Epithelial cell of esophagus (primary cell): Measurements from ENCODE around the gene SLC66A2.

Experiments
- DNase-seq: peaks from one replicate; pipeline ENCODE4 v3.0.0; 2010; ENCODE audit warnings: low read depth
- H3K4me3 ChIP-seq: 2 replicates; pipeline ENCODE4 v1.5.1; 2011; ENCODE audit warnings: mild to moderate bottlenecking, low read length, control low read depth
- TF ChIP-seq, protein P1 (sequence below): IDR thresholded peaks from 2 replicates; pipeline ENCODE4 v1.5.1; 2011; ENCODE audit warnings: low read depth, mild to moderate bottlenecking, low read length, control low read depth, inconsistent platforms; ENCODE audit not compliant: insufficient read depth; ENCODE audit errors: missing control alignments

Gene SLC66A2

DNA sequence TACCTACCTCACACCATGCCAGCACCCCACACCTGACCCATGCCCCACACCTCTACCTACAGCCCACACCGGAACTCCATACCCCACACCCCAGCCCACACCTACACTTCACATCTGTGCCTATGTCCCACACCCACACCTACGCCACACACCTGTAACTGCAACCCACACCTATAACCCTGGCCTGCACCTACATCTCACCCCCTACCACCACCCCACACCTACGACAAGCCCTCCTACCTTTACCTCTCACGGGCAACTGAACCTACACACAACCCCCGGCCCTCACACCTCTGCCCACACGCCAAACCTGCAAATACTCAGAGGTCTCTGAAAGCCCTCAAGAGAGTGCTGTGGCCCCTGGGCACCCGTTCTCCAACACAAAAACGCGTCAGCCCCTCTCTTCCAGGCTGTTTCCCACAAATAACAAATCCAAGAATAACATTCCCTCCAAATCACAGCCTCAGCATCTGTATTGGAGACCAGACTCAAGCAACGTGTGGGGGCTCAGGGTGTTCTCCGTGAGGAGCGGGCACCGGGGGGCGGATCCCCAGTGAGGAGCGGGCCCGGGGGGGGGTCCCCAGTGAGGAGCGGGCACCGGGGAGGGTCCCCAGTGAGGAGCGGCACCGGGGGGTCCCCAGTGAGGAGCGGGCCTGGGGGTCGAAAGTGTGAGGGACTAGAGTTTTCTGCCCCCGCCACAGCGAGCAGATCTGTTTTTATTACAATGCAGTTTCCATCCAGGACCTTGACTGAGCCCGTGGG, 33.4 kb downstream of the SLC66A2 start:
- TF ChIP-seq, protein P1, sequence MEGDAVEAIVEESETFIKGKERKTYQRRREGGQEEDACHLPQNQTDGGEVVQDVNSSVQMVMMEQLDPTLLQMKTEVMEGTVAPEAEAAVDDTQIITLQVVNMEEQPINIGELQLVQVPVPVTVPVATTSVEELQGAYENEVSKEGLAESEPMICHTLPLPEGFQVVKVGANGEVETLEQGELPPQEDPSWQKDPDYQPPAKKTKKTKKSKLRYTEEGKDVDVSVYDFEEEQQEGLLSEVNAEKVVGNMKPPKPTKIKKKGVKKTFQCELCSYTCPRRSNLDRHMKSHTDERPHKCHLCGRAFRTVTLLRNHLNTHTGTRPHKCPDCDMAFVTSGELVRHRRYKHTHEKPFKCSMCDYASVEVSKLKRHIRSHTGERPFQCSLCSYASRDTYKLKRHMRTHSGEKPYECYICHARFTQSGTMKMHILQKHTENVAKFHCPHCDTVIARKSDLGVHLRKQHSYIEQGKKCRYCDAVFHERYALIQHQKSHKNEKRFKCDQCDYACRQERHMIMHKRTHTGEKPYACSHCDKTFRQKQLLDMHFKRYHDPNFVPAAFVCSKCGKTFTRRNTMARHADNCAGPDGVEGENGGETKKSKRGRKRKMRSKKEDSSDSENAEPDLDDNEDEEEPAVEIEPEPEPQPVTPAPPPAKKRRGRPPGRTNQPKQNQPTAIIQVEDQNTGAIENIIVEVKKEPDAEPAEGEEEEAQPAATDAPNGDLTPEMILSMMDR = no peak
- DNase-seq = no peak
- H3K4me3 ChIP-seq = no peak overlapping the region

DNA sequence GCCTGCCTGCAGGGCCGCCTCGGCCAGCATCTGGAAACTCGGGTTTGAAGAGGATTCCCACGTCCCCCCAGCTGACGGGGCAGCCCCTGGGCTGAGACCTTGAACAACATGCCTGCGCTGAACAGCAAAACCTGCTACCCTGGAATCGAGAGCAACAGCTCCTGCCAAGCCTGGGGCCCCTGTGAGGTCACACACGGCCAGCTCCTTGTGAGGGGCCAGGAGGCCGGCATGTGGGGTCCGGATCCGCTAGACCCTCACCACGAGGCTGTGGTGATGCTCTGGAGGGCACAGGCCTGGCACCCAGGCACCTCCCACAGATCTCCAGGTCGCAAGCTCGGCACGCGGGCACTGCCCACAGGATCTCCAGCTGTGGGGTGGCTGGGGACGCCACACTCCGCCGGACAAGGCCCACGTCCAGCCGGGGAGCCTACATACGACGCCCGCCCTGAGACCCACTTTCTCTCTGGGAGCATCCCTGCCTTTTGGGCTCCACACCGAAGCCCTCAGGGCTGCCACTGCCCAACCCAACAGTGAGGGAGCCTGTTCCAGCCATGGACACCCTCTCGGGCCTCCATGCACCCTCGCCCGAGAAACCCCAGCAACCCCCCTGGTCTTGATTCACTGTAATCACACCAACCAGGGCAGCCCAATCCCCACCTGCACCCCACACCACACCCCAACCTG, 34.1 kb downstream of the SLC66A2 start:
- DNase-seq = no peak

DNA sequence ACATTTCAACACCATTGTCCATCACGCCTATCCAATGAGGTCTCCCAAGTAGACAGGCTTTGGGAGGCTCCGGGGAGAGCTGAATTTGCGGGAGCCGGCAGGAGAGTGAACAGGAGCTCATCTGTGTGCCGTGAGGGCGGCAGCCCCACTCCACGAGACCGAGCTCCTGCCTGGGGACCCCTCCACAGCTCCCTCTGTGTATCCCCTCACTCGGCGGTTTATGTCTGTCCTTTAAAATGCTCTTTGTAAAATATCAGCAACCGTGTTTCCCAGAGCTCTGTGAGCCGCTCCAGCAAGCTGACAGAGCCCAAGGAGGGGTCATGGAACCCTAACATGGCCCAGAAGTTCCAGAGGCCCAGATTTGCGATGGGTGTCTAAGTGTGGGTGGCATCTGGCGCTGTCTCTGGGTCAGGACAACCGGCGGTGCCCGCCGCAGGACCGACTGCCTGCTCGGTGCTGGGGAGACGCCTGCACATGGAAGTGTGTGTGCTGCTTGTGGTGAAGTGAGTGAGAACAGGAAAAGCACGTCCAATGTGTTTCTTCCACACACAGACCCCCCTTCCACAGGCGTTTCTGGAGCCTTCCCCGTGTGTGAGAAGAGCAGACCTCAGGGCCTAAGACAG, 34.8 kb downstream of the SLC66A2 start:
- DNase-seq = no peak
- no peak overlapping the region for H3K4me3 ChIP-seq

More for the DNA sequence above, 34.1 kb downstream of the SLC66A2 start:
- TF ChIP-seq, protein P1 = no peak
- H3K4me3 ChIP-seq = no peak overlapping the region

DNA sequence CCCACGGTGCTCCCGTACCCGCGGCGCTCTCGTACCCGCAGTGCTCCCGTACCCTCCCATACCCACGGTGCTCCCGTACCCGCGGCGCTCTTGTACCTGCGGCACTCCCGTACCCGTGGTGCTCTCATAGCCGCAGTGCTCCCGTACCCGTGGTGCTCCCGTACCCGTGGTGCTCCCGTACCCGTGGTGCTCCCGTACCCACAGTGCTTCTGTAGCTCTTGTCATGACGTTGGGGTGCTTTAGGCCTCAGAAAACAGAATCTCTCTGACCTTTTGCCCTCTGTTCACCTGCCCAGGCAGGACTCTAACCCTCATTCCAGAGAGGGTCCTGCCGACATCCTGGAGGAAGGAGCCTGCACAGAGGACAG, 35.3 kb downstream of the SLC66A2 start:
- no peak overlapping the region for H3K4me3 ChIP-seq
- TF ChIP-seq, protein P1 = no peak
- DNase-seq = no peak

More for the DNA sequence above, 34.8 kb downstream of the SLC66A2 start:
- TF ChIP-seq, protein P1 = no peak

DNA sequence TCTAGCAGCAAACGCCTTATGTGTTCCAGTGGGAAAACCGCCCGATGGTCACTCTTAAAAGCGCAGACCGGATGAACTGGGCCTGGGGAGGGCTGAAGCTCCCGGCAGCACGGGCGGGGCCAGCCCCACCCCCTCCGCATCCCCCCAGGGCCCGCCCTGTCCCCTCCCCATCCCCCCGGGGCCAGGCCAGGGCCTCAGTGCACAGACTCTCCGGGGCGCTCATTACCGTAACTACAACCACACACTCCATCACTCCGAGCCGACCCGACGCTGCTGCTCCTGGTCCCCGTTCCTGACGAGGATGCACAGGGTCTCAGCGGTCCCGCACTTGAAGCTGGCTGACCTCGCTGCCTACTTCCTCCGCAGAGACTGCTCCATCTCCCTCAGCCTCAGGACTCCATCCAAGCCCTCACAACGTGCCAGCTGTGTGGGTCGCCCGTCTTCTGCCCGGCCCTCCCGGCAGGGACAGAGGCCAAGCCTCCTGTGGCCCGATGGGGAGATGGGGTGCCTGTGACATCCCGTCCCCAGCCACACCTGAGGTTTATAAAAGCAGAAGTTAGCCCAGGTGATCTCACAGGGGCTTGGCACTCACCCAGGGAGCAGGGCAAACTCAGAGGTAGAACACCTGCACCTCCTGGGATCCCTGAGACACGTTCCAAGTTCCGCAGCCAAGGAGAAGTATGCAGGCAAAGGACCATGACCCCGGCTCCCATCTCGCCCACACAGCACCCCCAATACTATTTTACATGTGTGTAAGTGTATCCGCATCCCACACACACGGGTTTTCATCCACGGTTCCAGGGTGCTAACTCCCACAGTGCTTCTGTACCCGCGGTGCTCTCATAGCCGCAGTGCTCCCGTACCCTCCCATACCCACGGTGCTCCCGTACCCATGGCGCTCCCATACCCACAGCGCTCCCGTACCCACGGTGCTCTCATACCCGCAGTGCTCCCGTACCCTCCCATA, 36.0 kb downstream of the SLC66A2 start:
- DNase-seq = no peak
- TF ChIP-seq, protein P1 = no peak
- no peak overlapping the region for H3K4me3 ChIP-seq

DNA sequence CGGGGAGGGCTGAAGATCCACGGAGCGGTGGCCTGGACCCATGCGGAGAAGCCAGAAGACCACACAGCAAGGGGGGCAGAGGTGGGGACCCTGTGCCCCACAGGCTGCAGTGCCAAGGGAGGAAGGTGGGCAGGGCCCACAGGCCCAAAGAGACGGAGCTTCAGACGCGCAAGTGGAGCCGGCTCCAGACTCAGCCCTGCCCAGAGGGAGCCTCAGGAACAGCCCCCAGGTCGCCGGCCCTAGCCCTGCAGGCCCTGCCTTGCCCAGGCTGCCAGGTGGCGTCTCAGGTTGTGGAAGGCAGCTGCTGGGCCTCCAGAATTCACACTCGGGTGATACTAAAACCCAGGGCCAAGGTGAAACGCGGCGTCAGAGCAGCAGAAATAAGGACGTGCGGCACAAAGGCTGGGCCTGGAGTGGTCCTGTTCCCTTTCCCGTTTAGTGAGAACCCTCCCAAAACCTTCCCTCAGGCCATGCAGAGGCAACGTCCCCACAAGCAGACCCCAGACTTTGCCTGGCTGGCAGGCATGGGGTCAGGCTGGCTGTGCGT, 36.8 kb downstream of the SLC66A2 start:
- no peak for DNase-seq
- TF ChIP-seq, protein P1 = no peak
- H3K4me3 ChIP-seq = no peak overlapping the region
